ENCODE results near the gene BRME1.

- no peak for TF ChIP-seq EZH2phosphoT487 (conservative IDR thresholded peaks at IDR 0.05; ENCODE audit: low read length)
- no peak for TF ChIP-seq CTCF (IDR thresholded peaks at IDR 0.05; ENCODE audit: insufficient read depth, low read length, poor library complexity, severe bottlenecking)
Observed at GRCh38 chr19:13843104-13843921, 62.6 kb downstream of the BRME1 start.
